ENCODE data around the gene DHODH.

- TF ChIP-seq CTCF (IDR thresholded peaks at IDR 0.05; ENCODE audit: poor library complexity, severe bottlenecking) (no peak), EZH2 (IDR thresholded peaks at IDR 0.05; ENCODE audit: borderline replicate concordance, insufficient read depth, low read length, poor library complexity, severe bottlenecking) (no peak), POLR2AphosphoS5 (IDR thresholded peaks at IDR 0.05) (no peak), EP300 (conservative IDR thresholded peaks at IDR 0.05; ENCODE audit: poor library complexity, severe bottlenecking) (no peak), RAD21 (conservative IDR thresholded peaks at IDR 0.05) (no peak)
Observed at GRCh38 chr16:72021043-72021442, 12.5 kb downstream of the DHODH start.
